Loucy (cell line): ENCODE results near the gene PKNOX2.

Experiments
- H2AFZ ChIP-seq: fragments of 200-600 bp; sonication (generic); 2 replicates; pipeline ENCODE4 v1.6.0; 2016; ENCODE audit warnings: antibody characterized with exemption, mild to moderate bottlenecking, low read length, moderate library complexity
- H3F3A ChIP-seq: fragments of 200-600 bp; 2 replicates; pipeline ENCODE4 v1.6.0; 2016; ENCODE audit warnings: antibody characterized with exemption, low read depth, mild to moderate bottlenecking
- H3K27me3 ChIP-seq: fragments of 200-600 bp; sonication (generic); 2 replicates; pipeline ENCODE4 v1.6.1; 2014; ENCODE audit warnings: low read length, mild to moderate bottlenecking; ENCODE audit not compliant: insufficient read depth, poor library complexity, severe bottlenecking
- H3K36me3 ChIP-seq: fragments of 200-600 bp; sonication (generic); 2 replicates; pipeline ENCODE4 v1.6.1; 2016; ENCODE audit warnings: low read length; ENCODE audit not compliant: insufficient read depth
- H3K4me1 ChIP-seq: fragments of 200-600 bp; sonication (generic); 2 replicates; pipeline ENCODE4 v1.5.1; 2014; ENCODE audit warnings: low read length, mild to moderate bottlenecking; ENCODE audit not compliant: insufficient read depth, poor library complexity, severe bottlenecking
- H3K4me2 ChIP-seq: fragments of 200-600 bp; sonication (generic); 2 replicates; pipeline ENCODE4 v1.6.0; 2014; ENCODE audit warnings: antibody characterized with exemption, low read length, low read depth, mild to moderate bottlenecking; ENCODE audit not compliant: poor library complexity, severe bottlenecking
- H3K4me3 ChIP-seq: fragments of 200-600 bp; sonication (generic); 2 replicates; pipeline ENCODE4 v1.5.1; 2014; ENCODE audit warnings: low read length, mild to moderate bottlenecking, mixed read lengths; ENCODE audit not compliant: poor library complexity, severe bottlenecking
- H3K79me2 ChIP-seq: fragments of 200-600 bp; sonication (generic); 2 replicates; pipeline ENCODE4 v1.6.1; 2014; ENCODE audit warnings: low read length; ENCODE audit not compliant: insufficient read depth
- H3K9ac ChIP-seq: fragments of 200-600 bp; sonication (generic); 2 replicates; pipeline ENCODE4 v1.6.0; 2014; ENCODE audit warnings: mild to moderate bottlenecking, low read depth, low read length, moderate library complexity; ENCODE audit not compliant: poor library complexity, severe bottlenecking
- H3K9me2 ChIP-seq: fragments of 200-600 bp; sonication (generic); replicated peaks from 2 replicates; pipeline ENCODE4 v1.6.1; 2016; ENCODE audit warnings: low read depth, low read length, mixed read lengths
- H3K9me3 ChIP-seq: fragments of 200-600 bp; sonication (generic); 2 replicates; pipeline ENCODE4 v1.6.1; 2014; ENCODE audit warnings: mild to moderate bottlenecking, antibody characterized with exemption, low read length, low read depth; ENCODE audit not compliant: insufficient read depth
- H4K20me1 ChIP-seq: fragments of 200-600 bp; sonication (generic); 2 replicates; pipeline ENCODE4 v1.6.0; 2014; ENCODE audit warnings: antibody characterized with exemption, low read length, mild to moderate bottlenecking; ENCODE audit not compliant: insufficient read depth, poor library complexity, severe bottlenecking
- CTCF ChIP-seq: fragments of 200-600 bp; sonication (generic); conservative IDR thresholded peaks from 2 replicates; pipeline ENCODE4 v1.5.1; 2014; ENCODE audit warnings: mild to moderate bottlenecking, antibody characterized with exemption, low read length
- EZH2phosphoT487 ChIP-seq: fragments of 200-600 bp; IDR thresholded peaks from 2 replicates; pipeline ENCODE4 v1.6.1; 2018; ENCODE audit warnings: antibody characterized with exemption, mild to moderate bottlenecking, moderate library complexity, borderline replicate concordance

PKNOX2 gene

GRCh38 chr11:125175166-125175565, 10.6 kb downstream of the PKNOX2 start:
- H3K9me2 ChIP-seq, result no peaks in the 10 kb centered on the region
- H3K4me3 ChIP-seq, result no peak overlapping the region
- no peaks in the 10 kb centered on the region for H3K27me3 ChIP-seq
- no peaks in the 10 kb centered on the region for H4K20me1 ChIP-seq
- H3K79me2 ChIP-seq, result no peaks in the 10 kb centered on the region
- TF ChIP-seq CTCF (no peak), EZH2phosphoT487 (no peak)
- H3K36me3 ChIP-seq, result no peaks in the 10 kb centered on the region
- H3K4me2 ChIP-seq, result no peak overlapping the region
- H3F3A ChIP-seq, result no peaks in the 10 kb centered on the region
- no peaks in the 10 kb centered on the region for H3K9me3 ChIP-seq
- H3K4me1 ChIP-seq, result peaks cover 13% of the 10 kb centered on the region
- H3K9ac ChIP-seq, result no peak overlapping the region
- no peak overlapping the region for H2AFZ ChIP-seq

DNA sequence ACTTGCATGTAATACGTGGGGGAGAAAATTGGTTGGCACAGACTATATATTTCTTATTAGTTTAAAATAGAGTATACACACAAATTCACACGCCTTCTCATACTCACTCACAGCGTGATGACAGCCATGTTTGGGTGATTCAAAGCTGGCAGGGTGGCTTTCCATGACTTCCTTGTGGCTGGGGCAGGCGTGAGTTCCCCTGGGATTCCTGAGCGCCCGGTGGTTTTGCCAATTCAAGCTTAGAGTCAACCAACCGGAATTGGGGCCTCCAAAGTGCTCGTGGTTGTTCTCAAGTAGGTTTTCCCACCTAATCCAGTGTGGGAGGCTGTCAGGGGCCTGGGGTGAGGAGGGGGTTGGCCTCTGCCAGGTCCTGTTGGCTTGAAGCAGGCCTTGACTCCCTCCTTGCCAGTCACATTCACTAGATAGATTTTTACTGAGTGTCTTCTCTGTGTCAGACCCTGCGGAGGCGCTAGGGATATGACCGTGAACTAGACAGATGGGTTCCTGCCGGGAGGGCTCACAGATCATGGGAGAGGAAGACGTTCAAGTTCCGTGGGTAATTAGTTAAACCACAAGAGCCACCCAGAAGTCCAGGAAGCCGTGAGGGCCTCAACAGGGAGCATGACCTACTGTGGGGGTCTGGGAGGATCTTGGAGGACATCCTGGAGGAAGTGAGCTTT, 11.5 kb downstream of the PKNOX2 start:
- H3K9ac ChIP-seq, result no peak overlapping the region
- no peaks in the 10 kb centered on the region for H3K27me3 ChIP-seq
- H2AFZ ChIP-seq, result no peak overlapping the region
- H3K4me1 ChIP-seq, result peaks cover 13% of the 10 kb centered on the region
- TF ChIP-seq EZH2phosphoT487, result no peak
- no peak for TF ChIP-seq CTCF
- no peak overlapping the region for H3K4me3 ChIP-seq
- no peaks in the 10 kb centered on the region for H3K79me2 ChIP-seq
- no peaks in the 10 kb centered on the region for H3K36me3 ChIP-seq
- H3K9me3 ChIP-seq, result no peaks in the 10 kb centered on the region
- H4K20me1 ChIP-seq, result no peaks in the 10 kb centered on the region
- no peaks in the 10 kb centered on the region for H3F3A ChIP-seq
- peak overlapping the region; percentile 24 for H3K4me2 ChIP-seq
- H3K9me2 ChIP-seq, result no peaks in the 10 kb centered on the region

- H3K9me2 ChIP-seq, result no peaks in the 10 kb centered on the region
- no peaks in the 10 kb centered on the region for H3K9me3 ChIP-seq
- no peaks in the 10 kb centered on the region for H3K36me3 ChIP-seq
- TF ChIP-seq EZH2phosphoT487 (no peak), CTCF (no peak)
- no peaks in the 10 kb centered on the region for H3K27me3 ChIP-seq
- no peak overlapping the region for H2AFZ ChIP-seq
- no peaks in the 10 kb centered on the region for H3K79me2 ChIP-seq
- no peaks in the 10 kb centered on the region for H3F3A ChIP-seq
- no peak overlapping the region for H3K4me3 ChIP-seq
- H3K4me1 ChIP-seq, result peaks cover 13% of the 10 kb centered on the region
- no peak overlapping the region for H3K4me2 ChIP-seq
- H3K9ac ChIP-seq, result no peak overlapping the region
- no peaks in the 10 kb centered on the region for H4K20me1 ChIP-seq
These were observed 12.3 kb downstream of the PKNOX2 start for GRCh38 chr11:125176866-125177265.
